HEK293 (cell line): ENCODE results near the gene ELL2.

ENCODE experiments used
- HOXD13 ChIP-seq: sonication (generic); formaldehyde crosslinking; IDR thresholded peaks from 2 replicates; pipeline ENCODE4 v1.8.0; 2022; ENCODE audit warnings: missing genetic modification reagents, borderline replicate concordance
- KLF7 ChIP-seq: fragments of 450-650 bp; formaldehyde crosslinking; IDR thresholded peaks from 2 replicates; pipeline ENCODE4 v1.5.1; 2016; ENCODE audit warnings: missing biosample characterization, missing genetic modification characterization, borderline replicate concordance
- OVOL3 ChIP-seq: fragments of 450-650 bp; formaldehyde crosslinking; IDR thresholded peaks from 2 replicates; pipeline ENCODE4 v1.5.1; 2016; ENCODE audit warnings: missing biosample characterization, missing genetic modification characterization
- RBAK ChIP-seq: fragments of 450-650 bp; formaldehyde crosslinking; IDR thresholded peaks from 2 replicates; pipeline ENCODE4 v1.5.1; 2016; ENCODE audit warnings: missing biosample characterization, missing genetic modification characterization
- ZEB2 ChIP-seq: fragments of 450-650 bp; formaldehyde crosslinking; IDR thresholded peaks from 2 replicates; pipeline ENCODE4 v1.5.1; 2016; ENCODE audit warnings: missing biosample characterization, missing genetic modification characterization
- ZNF121 ChIP-seq: fragments of 450-650 bp; formaldehyde crosslinking; IDR thresholded peaks from 2 replicates; pipeline ENCODE4 v1.5.1; 2016; ENCODE audit warnings: missing biosample characterization, missing genetic modification characterization
- ZNF175 ChIP-seq: fragments of 450-650 bp; formaldehyde crosslinking; IDR thresholded peaks from 2 replicates; pipeline ENCODE4 v1.5.1; 2016; ENCODE audit warnings: missing biosample characterization, missing genetic modification characterization
- ZNF184 ChIP-seq: fragments of 450-650 bp; IDR thresholded peaks from 2 replicates; pipeline ENCODE4 v1.5.1; 2018; ENCODE audit warnings: missing biosample characterization, mild to moderate bottlenecking, missing genetic modification characterization
- ZNF202 ChIP-seq: fragments of 450-650 bp; formaldehyde crosslinking; IDR thresholded peaks from 2 replicates; pipeline ENCODE4 v1.5.1; 2016; ENCODE audit warnings: missing biosample characterization, missing genetic modification characterization, borderline replicate concordance
- ZNF266 ChIP-seq: fragments of 450-650 bp; formaldehyde crosslinking; IDR thresholded peaks from 2 replicates; pipeline ENCODE4 v1.5.1; 2016; ENCODE audit warnings: missing biosample characterization, missing genetic modification characterization, low read depth
- ZNF274 ChIP-seq, 2 experiments: fragments of 200-500 bp in 1 of 2; fragments of 450-650 bp in 1 of 2; sonication (Bioruptor generic) in 1 of 2; formaldehyde crosslinking in 1 of 2; IDR thresholded peaks; 2 replicates each; pipeline versions ENCODE4 v1.5.1 to v1.6.1; 2014 to 2016; ENCODE audit warnings: borderline replicate concordance in 1 of 2, inconsistent platforms in 1 of 2, low read length in 1 of 2, missing biosample characterization in 1 of 2, missing genetic modification characterization in 1 of 2
- ZNF391 ChIP-seq: fragments of 450-650 bp; formaldehyde crosslinking; IDR thresholded peaks from 2 replicates; pipeline ENCODE4 v1.5.1; 2016; ENCODE audit warnings: low read depth, missing biosample characterization, missing genetic modification characterization, borderline replicate concordance
- ZNF416 ChIP-seq: fragments of 450-650 bp; formaldehyde crosslinking; IDR thresholded peaks from 2 replicates; pipeline ENCODE4 v1.5.1; 2016; ENCODE audit warnings: missing biosample characterization, missing genetic modification characterization
- ZNF514 ChIP-seq: fragments of 450-650 bp; formaldehyde crosslinking; IDR thresholded peaks from 2 replicates; pipeline ENCODE4 v1.5.1; 2016; ENCODE audit warnings: missing biosample characterization, missing genetic modification characterization
- ZNF558 ChIP-seq: fragments of 450-650 bp; formaldehyde crosslinking; IDR thresholded peaks from 2 replicates; pipeline ENCODE4 v1.5.1; 2016; ENCODE audit warnings: missing biosample characterization, missing genetic modification characterization
- ZNF621 ChIP-seq: fragments of 450-650 bp; formaldehyde crosslinking; IDR thresholded peaks from 2 replicates; pipeline ENCODE4 v1.5.1; 2017; ENCODE audit warnings: missing biosample characterization, missing genetic modification characterization
- ZNF670 ChIP-seq: fragments of 450-650 bp; formaldehyde crosslinking; IDR thresholded peaks from 2 replicates; pipeline ENCODE4 v1.5.1; 2016; ENCODE audit warnings: missing biosample characterization, missing genetic modification characterization, low read depth
- ZNF777 ChIP-seq: fragments of 450-650 bp; formaldehyde crosslinking; IDR thresholded peaks from 2 replicates; pipeline ENCODE4 v1.5.1; 2017; ENCODE audit warnings: missing biosample characterization, missing genetic modification characterization, borderline replicate concordance
- ZNF785 ChIP-seq: fragments of 450-650 bp; formaldehyde crosslinking; IDR thresholded peaks from 2 replicates; pipeline ENCODE4 v1.5.1; 2016; ENCODE audit warnings: missing biosample characterization, missing genetic modification characterization
- ZNF792 ChIP-seq: fragments of 450-650 bp; formaldehyde crosslinking; IDR thresholded peaks from 2 replicates; pipeline ENCODE4 v1.5.1; 2016; ENCODE audit warnings: missing biosample characterization, missing genetic modification characterization
- ZSCAN30 ChIP-seq: fragments of 450-650 bp; IDR thresholded peaks from 2 replicates; pipeline ENCODE4 v1.5.1; 2018; ENCODE audit warnings: missing biosample characterization, mild to moderate bottlenecking, missing genetic modification characterization, moderate library complexity
- TF ChIP-seq, protein P1 (sequence below): fragments of 450-650 bp; formaldehyde crosslinking; IDR thresholded peaks from 2 replicates; pipeline ENCODE4 v1.5.1; 2016; ENCODE audit warnings: missing biosample characterization, missing genetic modification characterization, borderline replicate concordance
- TF ChIP-seq, protein P2 (sequence below): fragments of 450-650 bp; formaldehyde crosslinking; IDR thresholded peaks from 2 replicates; pipeline ENCODE4 v1.5.1; 2017; ENCODE audit warnings: missing biosample characterization, missing genetic modification characterization
- TF ChIP-seq, protein P3 (sequence below): fragments of 450-650 bp; formaldehyde crosslinking; IDR thresholded peaks from 2 replicates; pipeline ENCODE4 v1.5.1; 2016; ENCODE audit warnings: missing biosample characterization, missing genetic modification characterization
- TF ChIP-seq, protein P4 (sequence below): fragments of 450-650 bp; formaldehyde crosslinking; IDR thresholded peaks from 2 replicates; pipeline ENCODE4 v1.5.1; 2016; ENCODE audit warnings: missing biosample characterization, missing genetic modification characterization
- TF ChIP-seq, protein P5 (sequence below): fragments of 450-650 bp; formaldehyde crosslinking; IDR thresholded peaks from 2 replicates; pipeline ENCODE4 v1.5.1; 2016; ENCODE audit warnings: missing biosample characterization, missing genetic modification characterization

Gene ELL2

DNA sequence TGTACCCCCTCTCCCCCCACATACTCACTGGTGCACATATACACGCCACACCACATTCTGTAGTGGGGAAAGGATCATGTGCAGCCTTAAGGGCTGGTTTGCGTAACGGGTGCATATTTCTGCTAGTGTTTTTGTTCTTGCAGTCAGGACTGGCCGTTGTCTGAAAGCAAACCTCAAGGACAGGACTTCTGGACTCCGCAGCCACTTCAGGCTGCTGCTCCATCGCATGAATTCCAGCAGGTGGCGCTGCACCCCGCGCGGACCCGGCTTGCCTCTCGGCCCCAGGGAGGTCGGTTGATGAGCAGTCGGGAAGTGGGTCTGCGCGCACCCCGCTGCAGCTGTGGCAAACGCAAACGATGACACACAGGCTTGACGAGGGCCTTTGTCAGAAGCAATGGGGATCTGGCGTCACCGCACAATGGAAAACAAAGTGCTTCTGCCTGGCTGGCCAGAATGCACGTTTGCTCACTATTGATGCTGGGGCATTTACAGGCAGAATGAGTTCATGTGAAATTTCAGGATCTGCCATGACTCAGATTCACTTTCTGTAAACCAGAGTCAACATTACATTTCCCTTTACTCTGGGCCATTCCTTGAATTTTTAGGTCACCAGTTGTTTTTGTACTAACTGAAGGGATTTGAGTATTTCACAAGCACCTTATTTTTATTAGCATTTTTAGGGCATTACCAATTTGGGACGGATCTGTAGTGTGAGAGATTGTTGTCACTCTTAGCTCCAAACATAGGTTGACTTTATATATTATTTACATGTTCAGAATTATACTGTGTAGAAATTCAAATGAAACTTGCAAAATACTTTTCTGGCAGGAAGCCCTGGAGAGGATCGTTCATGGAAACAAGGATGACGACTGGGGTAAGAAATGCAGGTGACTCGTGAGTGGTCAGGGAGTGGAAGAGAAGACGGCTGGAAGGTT lies 102.7 kb downstream of the ELL2 start (continued):
- TF ChIP-seq, protein P1, sequence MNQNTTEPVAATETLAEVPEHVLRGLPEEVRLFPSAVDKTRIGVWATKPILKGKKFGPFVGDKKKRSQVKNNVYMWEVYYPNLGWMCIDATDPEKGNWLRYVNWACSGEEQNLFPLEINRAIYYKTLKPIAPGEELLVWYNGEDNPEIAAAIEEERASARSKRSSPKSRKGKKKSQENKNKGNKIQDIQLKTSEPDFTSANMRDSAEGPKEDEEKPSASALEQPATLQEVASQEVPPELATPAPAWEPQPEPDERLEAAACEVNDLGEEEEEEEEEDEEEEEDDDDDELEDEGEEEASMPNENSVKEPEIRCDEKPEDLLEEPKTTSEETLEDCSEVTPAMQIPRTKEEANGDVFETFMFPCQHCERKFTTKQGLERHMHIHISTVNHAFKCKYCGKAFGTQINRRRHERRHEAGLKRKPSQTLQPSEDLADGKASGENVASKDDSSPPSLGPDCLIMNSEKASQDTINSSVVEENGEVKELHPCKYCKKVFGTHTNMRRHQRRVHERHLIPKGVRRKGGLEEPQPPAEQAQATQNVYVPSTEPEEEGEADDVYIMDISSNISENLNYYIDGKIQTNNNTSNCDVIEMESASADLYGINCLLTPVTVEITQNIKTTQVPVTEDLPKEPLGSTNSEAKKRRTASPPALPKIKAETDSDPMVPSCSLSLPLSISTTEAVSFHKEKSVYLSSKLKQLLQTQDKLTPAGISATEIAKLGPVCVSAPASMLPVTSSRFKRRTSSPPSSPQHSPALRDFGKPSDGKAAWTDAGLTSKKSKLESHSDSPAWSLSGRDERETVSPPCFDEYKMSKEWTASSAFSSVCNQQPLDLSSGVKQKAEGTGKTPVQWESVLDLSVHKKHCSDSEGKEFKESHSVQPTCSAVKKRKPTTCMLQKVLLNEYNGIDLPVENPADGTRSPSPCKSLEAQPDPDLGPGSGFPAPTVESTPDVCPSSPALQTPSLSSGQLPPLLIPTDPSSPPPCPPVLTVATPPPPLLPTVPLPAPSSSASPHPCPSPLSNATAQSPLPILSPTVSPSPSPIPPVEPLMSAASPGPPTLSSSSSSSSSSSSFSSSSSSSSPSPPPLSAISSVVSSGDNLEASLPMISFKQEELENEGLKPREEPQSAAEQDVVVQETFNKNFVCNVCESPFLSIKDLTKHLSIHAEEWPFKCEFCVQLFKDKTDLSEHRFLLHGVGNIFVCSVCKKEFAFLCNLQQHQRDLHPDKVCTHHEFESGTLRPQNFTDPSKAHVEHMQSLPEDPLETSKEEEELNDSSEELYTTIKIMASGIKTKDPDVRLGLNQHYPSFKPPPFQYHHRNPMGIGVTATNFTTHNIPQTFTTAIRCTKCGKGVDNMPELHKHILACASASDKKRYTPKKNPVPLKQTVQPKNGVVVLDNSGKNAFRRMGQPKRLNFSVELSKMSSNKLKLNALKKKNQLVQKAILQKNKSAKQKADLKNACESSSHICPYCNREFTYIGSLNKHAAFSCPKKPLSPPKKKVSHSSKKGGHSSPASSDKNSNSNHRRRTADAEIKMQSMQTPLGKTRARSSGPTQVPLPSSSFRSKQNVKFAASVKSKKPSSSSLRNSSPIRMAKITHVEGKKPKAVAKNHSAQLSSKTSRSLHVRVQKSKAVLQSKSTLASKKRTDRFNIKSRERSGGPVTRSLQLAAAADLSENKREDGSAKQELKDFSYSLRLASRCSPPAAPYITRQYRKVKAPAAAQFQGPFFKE (tag by site-specific recombination) = no peak
- no peak for TF ChIP-seq ZNF121
- no peak for TF ChIP-seq ZNF785 (tag by site-specific recombination)
- TF ChIP-seq OVOL3 (tag by site-specific recombination) = no peak
- peak; percentile 95 for TF ChIP-seq ZEB2 (tag by site-specific recombination)
- TF ChIP-seq ZNF558 (tag by site-specific recombination) = peak; percentile 50
- TF ChIP-seq RBAK = peak; percentile 32; the same call in 1 of the 2 replicates
- TF ChIP-seq, protein P2, sequence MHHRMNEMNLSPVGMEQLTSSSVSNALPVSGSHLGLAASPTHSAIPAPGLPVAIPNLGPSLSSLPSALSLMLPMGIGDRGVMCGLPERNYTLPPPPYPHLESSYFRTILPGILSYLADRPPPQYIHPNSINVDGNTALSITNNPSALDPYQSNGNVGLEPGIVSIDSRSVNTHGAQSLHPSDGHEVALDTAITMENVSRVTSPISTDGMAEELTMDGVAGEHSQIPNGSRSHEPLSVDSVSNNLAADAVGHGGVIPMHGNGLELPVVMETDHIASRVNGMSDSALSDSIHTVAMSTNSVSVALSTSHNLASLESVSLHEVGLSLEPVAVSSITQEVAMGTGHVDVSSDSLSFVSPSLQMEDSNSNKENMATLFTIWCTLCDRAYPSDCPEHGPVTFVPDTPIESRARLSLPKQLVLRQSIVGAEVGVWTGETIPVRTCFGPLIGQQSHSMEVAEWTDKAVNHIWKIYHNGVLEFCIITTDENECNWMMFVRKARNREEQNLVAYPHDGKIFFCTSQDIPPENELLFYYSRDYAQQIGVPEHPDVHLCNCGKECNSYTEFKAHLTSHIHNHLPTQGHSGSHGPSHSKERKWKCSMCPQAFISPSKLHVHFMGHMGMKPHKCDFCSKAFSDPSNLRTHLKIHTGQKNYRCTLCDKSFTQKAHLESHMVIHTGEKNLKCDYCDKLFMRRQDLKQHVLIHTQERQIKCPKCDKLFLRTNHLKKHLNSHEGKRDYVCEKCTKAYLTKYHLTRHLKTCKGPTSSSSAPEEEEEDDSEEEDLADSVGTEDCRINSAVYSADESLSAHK (tag by site-specific recombination) = no peak
- TF ChIP-seq ZNF202 (tag by site-specific recombination) = no peak
- TF ChIP-seq ZNF391 (tag by site-specific recombination) = no peak; the same call in none of the 2 replicates
- TF ChIP-seq ZNF621 (tag by site-specific recombination) = no peak
- TF ChIP-seq ZSCAN30 = peak; percentile 92
- no peak for TF ChIP-seq HOXD13 (CRISPR knock-in tag)
- TF ChIP-seq ZNF416 = no peak
- no peak for TF ChIP-seq ZNF175 (tag by site-specific recombination)
- TF ChIP-seq, protein P3, sequence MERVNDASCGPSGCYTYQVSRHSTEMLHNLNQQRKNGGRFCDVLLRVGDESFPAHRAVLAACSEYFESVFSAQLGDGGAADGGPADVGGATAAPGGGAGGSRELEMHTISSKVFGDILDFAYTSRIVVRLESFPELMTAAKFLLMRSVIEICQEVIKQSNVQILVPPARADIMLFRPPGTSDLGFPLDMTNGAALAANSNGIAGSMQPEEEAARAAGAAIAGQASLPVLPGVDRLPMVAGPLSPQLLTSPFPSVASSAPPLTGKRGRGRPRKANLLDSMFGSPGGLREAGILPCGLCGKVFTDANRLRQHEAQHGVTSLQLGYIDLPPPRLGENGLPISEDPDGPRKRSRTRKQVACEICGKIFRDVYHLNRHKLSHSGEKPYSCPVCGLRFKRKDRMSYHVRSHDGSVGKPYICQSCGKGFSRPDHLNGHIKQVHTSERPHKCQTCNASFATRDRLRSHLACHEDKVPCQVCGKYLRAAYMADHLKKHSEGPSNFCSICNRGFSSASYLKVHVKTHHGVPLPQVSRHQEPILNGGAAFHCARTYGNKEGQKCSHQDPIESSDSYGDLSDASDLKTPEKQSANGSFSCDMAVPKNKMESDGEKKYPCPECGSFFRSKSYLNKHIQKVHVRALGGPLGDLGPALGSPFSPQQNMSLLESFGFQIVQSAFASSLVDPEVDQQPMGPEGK (tag by site-specific recombination) = peak; percentile 78
- TF ChIP-seq, protein P4, sequence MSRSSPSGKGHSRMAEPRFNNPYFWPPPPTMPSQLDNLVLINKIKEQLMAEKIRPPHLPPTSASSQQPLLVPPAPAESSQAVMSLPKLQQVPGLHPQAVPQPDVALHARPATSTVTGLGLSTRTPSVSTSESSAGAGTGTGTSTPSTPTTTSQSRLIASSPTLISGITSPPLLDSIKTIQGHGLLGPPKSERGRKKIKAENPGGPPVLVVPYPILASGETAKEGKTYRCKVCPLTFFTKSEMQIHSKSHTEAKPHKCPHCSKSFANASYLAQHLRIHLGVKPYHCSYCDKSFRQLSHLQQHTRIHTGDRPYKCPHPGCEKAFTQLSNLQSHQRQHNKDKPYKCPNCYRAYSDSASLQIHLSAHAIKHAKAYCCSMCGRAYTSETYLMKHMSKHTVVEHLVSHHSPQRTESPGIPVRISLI = no peak
- TF ChIP-seq ZNF274 (IDR thresholded peaks at IDR 0.05; ENCODE audit: low read length) = no peak
- no peak for TF ChIP-seq ZNF274 (tag by site-specific recombination; IDR thresholded peaks at IDR 0.05; ENCODE audit: borderline replicate concordance)
- TF ChIP-seq ZNF670 (tag by site-specific recombination) = no peak
- no peak for TF ChIP-seq ZNF792 (tag by site-specific recombination)
- peak; percentile 48; the same call in 1 of the 2 replicates for TF ChIP-seq ZNF184 (tag by site-specific recombination)
- TF ChIP-seq KLF7 = no peak
- TF ChIP-seq ZNF266 (tag by site-specific recombination) = no peak
- TF ChIP-seq, protein P5, sequence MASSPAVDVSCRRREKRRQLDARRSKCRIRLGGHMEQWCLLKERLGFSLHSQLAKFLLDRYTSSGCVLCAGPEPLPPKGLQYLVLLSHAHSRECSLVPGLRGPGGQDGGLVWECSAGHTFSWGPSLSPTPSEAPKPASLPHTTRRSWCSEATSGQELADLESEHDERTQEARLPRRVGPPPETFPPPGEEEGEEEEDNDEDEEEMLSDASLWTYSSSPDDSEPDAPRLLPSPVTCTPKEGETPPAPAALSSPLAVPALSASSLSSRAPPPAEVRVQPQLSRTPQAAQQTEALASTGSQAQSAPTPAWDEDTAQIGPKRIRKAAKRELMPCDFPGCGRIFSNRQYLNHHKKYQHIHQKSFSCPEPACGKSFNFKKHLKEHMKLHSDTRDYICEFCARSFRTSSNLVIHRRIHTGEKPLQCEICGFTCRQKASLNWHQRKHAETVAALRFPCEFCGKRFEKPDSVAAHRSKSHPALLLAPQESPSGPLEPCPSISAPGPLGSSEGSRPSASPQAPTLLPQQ (tag by site-specific recombination) = peak; percentile 85
- no peak for TF ChIP-seq ZNF777
- TF ChIP-seq ZNF514 (tag by site-specific recombination) = no peak
